Astrocyte (in vitro differentiated cells and primary cell): ENCODE data around the gene MTUS2. TPM values are rescaled to one million over a fixed set of nuclear protein-coding genes. Genes with fewer than 3 reads are reported as not detected.

Source experiments
- DNase-seq: peaks from one replicate; pipeline ENCODE4 v3.0.0-alpha.2; 2010; ENCODE audit warnings: low read depth
- FAIRE-seq: peaks from 2 replicates; lab custom pipeline; 2011; peaks lifted over from hg19 to GRCh38; lab: Jason Lieb, UNC
- H2AFZ ChIP-seq: 2 replicates; pipeline ENCODE4 v1.6.0; 2012; ENCODE audit warnings: low read depth, low read length, inconsistent platforms
- H3K27ac ChIP-seq: 2 replicates; pipeline ENCODE4 v1.5.1; 2011; ENCODE audit warnings: low read depth, low read length, inconsistent platforms
- H3K27me3 ChIP-seq: 2 replicates; pipeline ENCODE4 v1.6.0; 2011; ENCODE audit warnings: low read length, inconsistent platforms; ENCODE audit not compliant: insufficient read depth
- H3K36me3 ChIP-seq: 2 replicates; pipeline ENCODE4 v1.5.1; 2011; ENCODE audit warnings: low read length, inconsistent platforms; ENCODE audit not compliant: insufficient read depth
- H3K4me1 ChIP-seq: 2 replicates; pipeline ENCODE4 v1.5.1; 2011; ENCODE audit warnings: low read length, inconsistent platforms; ENCODE audit not compliant: insufficient read depth
- H3K4me2 ChIP-seq: 2 replicates; pipeline ENCODE4 v1.6.0; 2012; ENCODE audit warnings: low read length, inconsistent platforms
- H3K4me3 ChIP-seq: 2 replicates; pipeline ENCODE4 v1.5.1; 2011; ENCODE audit warnings: low read depth, mild to moderate bottlenecking, low read length, inconsistent platforms; ENCODE audit not compliant: insufficient read depth
- H3K79me2 ChIP-seq: 2 replicates; pipeline ENCODE4 v1.6.0; 2012; ENCODE audit warnings: mild to moderate bottlenecking, low read length, inconsistent platforms; ENCODE audit not compliant: insufficient read depth
- H3K9ac ChIP-seq: 2 replicates; pipeline ENCODE4 v1.6.0; 2012; ENCODE audit warnings: mild to moderate bottlenecking, low read length, inconsistent platforms
- H3K9me3 ChIP-seq: 2 replicates; pipeline ENCODE4 v1.5.1; 2012; ENCODE audit warnings: low read depth, mild to moderate bottlenecking, low read length, inconsistent platforms; ENCODE audit not compliant: insufficient read depth
- H4K20me1 ChIP-seq: 2 replicates; pipeline ENCODE4 v1.6.0; 2012; ENCODE audit warnings: low read length, inconsistent platforms; ENCODE audit not compliant: insufficient read depth
- H3K27ac Mint-ChIP-seq: one replicate; pipeline ENCODE4 v1.8.0; 2021; ENCODE audit warnings: mild to moderate bottlenecking, mixed read lengths; ENCODE audit not compliant: unreplicated experiment
- H3K27me3 Mint-ChIP-seq: one replicate; pipeline ENCODE4 v1.8.0; 2021; ENCODE audit warnings: low read depth, mixed read lengths; ENCODE audit not compliant: unreplicated experiment
- H3K36me3 Mint-ChIP-seq: one replicate; pipeline ENCODE4 v1.8.0; 2021; ENCODE audit warnings: low read depth, mixed read lengths; ENCODE audit not compliant: unreplicated experiment
- H3K4me1 Mint-ChIP-seq: one replicate; pipeline ENCODE4 v1.8.0; 2021; ENCODE audit warnings: low read depth, mixed read lengths; ENCODE audit not compliant: unreplicated experiment
- H3K4me3 Mint-ChIP-seq: one replicate; pipeline ENCODE4 v1.8.0; 2021; ENCODE audit warnings: mild to moderate bottlenecking, moderate library complexity, mixed read lengths; ENCODE audit not compliant: unreplicated experiment
- H3K9me3 Mint-ChIP-seq: one replicate; pipeline ENCODE4 v1.8.0; 2021; ENCODE audit warnings: mild to moderate bottlenecking, mixed read lengths; ENCODE audit not compliant: unreplicated experiment
- CTCF ChIP-seq: IDR thresholded peaks from 2 replicates; pipeline ENCODE4 v1.5.1; 2011; ENCODE audit warnings: low read depth, mild to moderate bottlenecking, inconsistent platforms, low read length, moderate library complexity; ENCODE audit not compliant: insufficient read depth
- EZH2 ChIP-seq: IDR thresholded peaks from 2 replicates; pipeline ENCODE4 v1.6.1; 2012; ENCODE audit warnings: mild to moderate bottlenecking, low read length, inconsistent platforms; ENCODE audit not compliant: insufficient read depth
- total RNA-seq: library from RNA; stranded (reverse); gene quantifications from 2 replicates; pipeline ENCODE4 v1.2.1, GENCODE V29; 2021

Gene MTUS2
- total RNA-seq, 1 donor from 2014 or later = 0.50 TPM

GRCh38 chr13:29429286-29429900 lies 609.3 kb downstream of the MTUS2 start:
- H3K4me1 Mint-ChIP-seq = peaks cover 4% of the 10 kb centered on the region
- Histone ChIP-seq H3K27me3 (peaks cover 52% of the 10 kb centered on the region), H3K9me3 (no peaks in the 10 kb centered on the region), H3K27ac (no peak overlapping the region), H3K79me2 (no peaks in the 10 kb centered on the region), H3K36me3 (no peaks in the 10 kb centered on the region), H3K9ac (no peak overlapping the region), H3K4me1 (peaks cover 2% of the 10 kb centered on the region), H3K4me2 (no peak overlapping the region), H3K4me3 (no peak overlapping the region), H2AFZ (no peak overlapping the region), H4K20me1 (no peaks in the 10 kb centered on the region)
- H3K27me3 Mint-ChIP-seq = peaks cover 36% of the 10 kb centered on the region
- peak overlapping the region; percentile 88 for H3K4me3 Mint-ChIP-seq
- no peaks in the 10 kb centered on the region for H3K36me3 Mint-ChIP-seq
- DNase-seq (no peak), FAIRE-seq (peak; percentile 43)
- TF ChIP-seq CTCF (no peak), EZH2 (no peak)
- no peak overlapping the region for H3K27ac Mint-ChIP-seq
- H3K9me3 Mint-ChIP-seq = no peaks in the 10 kb centered on the region

GRCh38 chr13:29434217-29434945 lies 614.2 kb downstream of the MTUS2 start:
- H3K27ac Mint-ChIP-seq = no peak overlapping the region
- Histone ChIP-seq H3K9ac (no peak overlapping the region), H2AFZ (no peak overlapping the region)

More at GRCh38 chr13:29434217-29434945, 614.2 kb downstream of the MTUS2 start:
- Mint-ChIP-seq H3K4me1 (peaks cover 25% of the 10 kb centered on the region), H3K27me3 (peaks cover 12% of the 10 kb centered on the region), H3K9me3 (no peaks in the 10 kb centered on the region), H3K4me3 (no peak overlapping the region), H3K36me3 (no peaks in the 10 kb centered on the region)
- DNase-seq (no peak), FAIRE-seq (no peak)
- Histone ChIP-seq H4K20me1 (no peaks in the 10 kb centered on the region), H3K27ac (peak overlapping the region; percentile 20), H3K79me2 (no peaks in the 10 kb centered on the region), H3K4me1 (peaks cover 27% of the 10 kb centered on the region), H3K36me3 (no peaks in the 10 kb centered on the region), H3K4me2 (peak overlapping the region; percentile 57), H3K27me3 (peaks cover 27% of the 10 kb centered on the region), H3K4me3 (no peak overlapping the region), H3K9me3 (no peaks in the 10 kb centered on the region)
- TF ChIP-seq EZH2 (no peak), CTCF (no peak)
